ENCODE measurements around the gene HDAC6.

DNA sequence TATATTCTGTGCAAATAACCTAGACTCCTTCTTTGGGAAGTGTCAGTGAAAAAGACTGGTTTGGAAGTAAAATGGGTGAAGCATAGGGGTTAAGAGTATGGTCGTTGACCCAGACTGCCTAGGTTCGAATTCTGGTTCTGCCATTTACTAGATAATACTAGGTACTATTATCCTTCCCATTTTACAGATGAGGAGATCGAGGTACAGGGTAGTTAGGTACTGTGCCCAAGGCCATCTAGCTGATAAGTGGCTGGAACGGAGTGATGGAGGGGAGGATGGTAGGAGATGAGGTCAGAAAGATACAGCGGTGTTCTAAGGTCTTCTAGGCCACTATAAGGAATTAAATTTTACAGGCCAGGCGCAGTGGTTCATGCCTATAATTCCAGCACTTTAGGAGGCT is 29.3 kb upstream of the HDAC6 start:
- TF ChIP-seq, protein P1, sequence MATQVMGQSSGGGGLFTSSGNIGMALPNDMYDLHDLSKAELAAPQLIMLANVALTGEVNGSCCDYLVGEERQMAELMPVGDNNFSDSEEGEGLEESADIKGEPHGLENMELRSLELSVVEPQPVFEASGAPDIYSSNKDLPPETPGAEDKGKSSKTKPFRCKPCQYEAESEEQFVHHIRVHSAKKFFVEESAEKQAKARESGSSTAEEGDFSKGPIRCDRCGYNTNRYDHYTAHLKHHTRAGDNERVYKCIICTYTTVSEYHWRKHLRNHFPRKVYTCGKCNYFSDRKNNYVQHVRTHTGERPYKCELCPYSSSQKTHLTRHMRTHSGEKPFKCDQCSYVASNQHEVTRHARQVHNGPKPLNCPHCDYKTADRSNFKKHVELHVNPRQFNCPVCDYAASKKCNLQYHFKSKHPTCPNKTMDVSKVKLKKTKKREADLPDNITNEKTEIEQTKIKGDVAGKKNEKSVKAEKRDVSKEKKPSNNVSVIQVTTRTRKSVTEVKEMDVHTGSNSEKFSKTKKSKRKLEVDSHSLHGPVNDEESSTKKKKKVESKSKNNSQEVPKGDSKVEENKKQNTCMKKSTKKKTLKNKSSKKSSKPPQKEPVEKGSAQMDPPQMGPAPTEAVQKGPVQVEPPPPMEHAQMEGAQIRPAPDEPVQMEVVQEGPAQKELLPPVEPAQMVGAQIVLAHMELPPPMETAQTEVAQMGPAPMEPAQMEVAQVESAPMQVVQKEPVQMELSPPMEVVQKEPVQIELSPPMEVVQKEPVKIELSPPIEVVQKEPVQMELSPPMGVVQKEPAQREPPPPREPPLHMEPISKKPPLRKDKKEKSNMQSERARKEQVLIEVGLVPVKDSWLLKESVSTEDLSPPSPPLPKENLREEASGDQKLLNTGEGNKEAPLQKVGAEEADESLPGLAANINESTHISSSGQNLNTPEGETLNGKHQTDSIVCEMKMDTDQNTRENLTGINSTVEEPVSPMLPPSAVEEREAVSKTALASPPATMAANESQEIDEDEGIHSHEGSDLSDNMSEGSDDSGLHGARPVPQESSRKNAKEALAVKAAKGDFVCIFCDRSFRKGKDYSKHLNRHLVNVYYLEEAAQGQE (tag by site-specific recombination; IDR thresholded peaks at IDR 0.05), result no peak
- TF ChIP-seq ZFP37 (tag by site-specific recombination; IDR thresholded peaks at IDR 0.05), result no peak
- TF ChIP-seq, protein P2, sequence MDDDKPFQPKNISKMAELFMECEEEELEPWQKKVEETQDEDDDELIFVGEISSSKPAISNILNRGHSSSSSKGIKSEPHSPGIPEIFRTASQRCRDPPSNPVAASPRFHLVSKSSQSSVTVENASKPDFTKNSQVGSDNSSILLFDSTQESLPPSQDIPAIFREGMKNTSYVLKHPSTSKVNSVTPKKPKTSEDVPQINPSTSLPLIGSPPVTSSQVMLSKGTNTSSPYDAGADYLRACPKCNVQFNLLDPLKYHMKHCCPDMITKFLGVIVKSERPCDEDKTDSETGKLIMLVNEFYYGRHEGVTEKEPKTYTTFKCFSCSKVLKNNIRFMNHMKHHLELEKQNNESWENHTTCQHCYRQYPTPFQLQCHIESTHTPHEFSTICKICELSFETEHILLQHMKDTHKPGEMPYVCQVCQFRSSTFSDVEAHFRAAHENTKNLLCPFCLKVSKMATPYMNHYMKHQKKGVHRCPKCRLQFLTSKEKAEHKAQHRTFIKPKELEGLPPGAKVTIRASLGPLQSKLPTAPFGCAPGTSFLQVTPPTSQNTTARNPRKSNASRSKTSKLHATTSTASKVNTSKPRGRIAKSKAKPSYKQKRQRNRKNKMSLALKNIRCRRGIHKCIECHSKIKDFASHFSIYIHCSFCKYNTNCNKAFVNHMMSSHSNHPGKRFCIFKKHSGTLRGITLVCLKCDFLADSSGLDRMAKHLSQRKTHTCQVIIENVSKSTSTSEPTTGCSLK (tag by site-specific recombination; IDR thresholded peaks at IDR 0.05), result no peak

All from HEK293 (cell line).